Nephron progenitor cell (in vitro differentiated cells): Measurements from ENCODE around the gene CHST14.

Experiments used
- DNase-seq: peaks from one replicate; pipeline ENCODE4 v3.0.0; 2021
- H3K27ac Mint-ChIP-seq: 2 replicates; pipeline ENCODE4 v1.8.0; 2021; ENCODE audit warnings: mild to moderate bottlenecking, moderate library complexity, mixed read lengths
- H3K27me3 Mint-ChIP-seq: 2 replicates; pipeline ENCODE4 v1.8.0; 2021; ENCODE audit warnings: mild to moderate bottlenecking, low read depth, mixed read lengths; ENCODE audit not compliant: poor library complexity
- H3K36me3 Mint-ChIP-seq: 2 replicates; pipeline ENCODE4 v1.8.0; 2021; ENCODE audit warnings: low read depth, mixed read lengths
- H3K4me1 Mint-ChIP-seq: 2 replicates; pipeline ENCODE4 v1.8.0; 2021; ENCODE audit warnings: mixed read lengths
- H3K4me3 Mint-ChIP-seq: 2 replicates; pipeline ENCODE4 v1.8.0; 2021; ENCODE audit warnings: mild to moderate bottlenecking, moderate library complexity, mixed read lengths
- H3K9me3 Mint-ChIP-seq: 2 replicates; pipeline ENCODE4 v1.8.0; 2021; ENCODE audit warnings: mild to moderate bottlenecking, moderate library complexity, mixed read lengths
- CTCF ChIP-seq: fragments of 200-600 bp; sonication (generic); IDR thresholded peaks from 2 replicates; pipeline ENCODE4 v1.5.0; 2021; ENCODE audit warnings: antibody characterized with exemption

CHST14 gene

GRCh38 chr15:40470423-40471104 is at the start of gene CHST14:
TSS of gene CHST14 (plus strand) at chr15:40470984. CDS start at chr15:40471214, 230 bp downstream.
- Mint-ChIP-seq H3K4me1 (peaks cover 50% of the 10 kb centered on the region), H3K27me3 (no peaks in the 10 kb centered on the region), H3K4me3 (peak within 1 kb of the TSS; percentile 87), H3K36me3 (peaks cover 1% of the 10 kb centered on the region), H3K9me3 (no peaks in the 10 kb centered on the region), H3K27ac (peak within 1 kb of the TSS; percentile 97)
- no peak for TF ChIP-seq CTCF
- DNase-seq: peak; percentile 79

- H3K27me3 Mint-ChIP-seq: peaks cover 8% of the 10 kb centered on the region
- DNase-seq: peak; percentile 86
- peaks cover 12% of the 10 kb centered on the region for H3K36me3 Mint-ChIP-seq
Observed at GRCh38 chr15:40421246-40422157, 49.3 kb upstream of the CHST14 start.

GRCh38 chr15:40424483-40425115 is 46.2 kb upstream of the CHST14 start:
- no peaks in the 10 kb centered on the region for H3K36me3 Mint-ChIP-seq

More at GRCh38 chr15:40421246-40422157, 49.3 kb upstream of the CHST14 start:
- Mint-ChIP-seq H3K4me1 (no peaks in the 10 kb centered on the region), H3K27ac (no peak overlapping the region), H3K9me3 (no peaks in the 10 kb centered on the region), H3K4me3 (no peak overlapping the region)
- peak; percentile 90 for TF ChIP-seq CTCF

GRCh38 chr15:40425681-40426080 is 45.1 kb upstream of the CHST14 start:
- TF ChIP-seq CTCF: no peak
- peaks cover 24% of the 10 kb centered on the region for H3K27me3 Mint-ChIP-seq
- no peak overlapping the region for H3K4me3 Mint-ChIP-seq
- no peaks in the 10 kb centered on the region for H3K36me3 Mint-ChIP-seq
- H3K27ac Mint-ChIP-seq: no peak overlapping the region
- DNase-seq: no peak
- H3K9me3 Mint-ChIP-seq: no peaks in the 10 kb centered on the region
- peaks cover 12% of the 10 kb centered on the region for H3K4me1 Mint-ChIP-seq

More at GRCh38 chr15:40424483-40425115, 46.2 kb upstream of the CHST14 start:
- Mint-ChIP-seq H3K9me3 (no peaks in the 10 kb centered on the region), H3K27me3 (peaks cover 24% of the 10 kb centered on the region), H3K4me1 (peaks cover under 1% of the 10 kb centered on the region), H3K27ac (no peak overlapping the region), H3K4me3 (no peak overlapping the region)
- no peak for DNase-seq
- no peak for TF ChIP-seq CTCF

- Mint-ChIP-seq H3K4me1 (peaks cover 15% of the 10 kb centered on the region), H3K4me3 (no peak overlapping the region), H3K27ac (no peak overlapping the region), H3K9me3 (no peaks in the 10 kb centered on the region), H3K36me3 (no peaks in the 10 kb centered on the region), H3K27me3 (peaks cover 18% of the 10 kb centered on the region)
- TF ChIP-seq CTCF: no peak
- no peak for DNase-seq
Observed at GRCh38 chr15:40427188-40427587, 43.6 kb upstream of the CHST14 start.
